ENCODE data around the gene CRACR2A.

CRACR2A gene

DNA sequence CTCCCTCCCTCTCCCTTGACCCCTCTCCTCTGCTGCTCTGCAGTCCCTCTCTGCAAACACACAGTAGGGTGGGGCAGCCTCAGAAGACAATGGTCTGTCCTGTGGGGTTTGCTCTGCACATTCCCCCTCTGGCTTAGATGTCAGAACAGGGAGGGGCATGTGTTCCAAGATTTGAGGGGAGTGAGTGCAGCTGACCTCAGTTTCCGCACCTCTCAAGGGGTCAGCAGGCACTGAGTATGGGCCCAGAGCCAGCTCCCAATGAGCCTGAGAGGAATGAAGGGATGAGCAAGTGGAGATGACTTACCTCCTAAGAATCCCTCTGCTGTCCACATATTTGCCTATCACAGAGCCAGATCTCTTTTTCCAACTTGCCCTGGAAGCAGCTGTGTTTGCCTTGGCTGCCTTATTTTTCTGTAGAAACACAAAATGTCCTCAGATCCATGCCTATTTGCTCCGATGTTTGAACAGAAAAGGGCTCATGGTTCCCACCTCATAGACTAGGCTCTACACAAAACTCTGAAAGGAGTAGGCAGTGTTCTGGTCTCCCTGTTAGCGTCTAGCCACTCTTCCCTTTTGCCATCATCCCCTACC lies 111.4 kb downstream of the CRACR2A start:
- DNase-seq: no peak

DNA sequence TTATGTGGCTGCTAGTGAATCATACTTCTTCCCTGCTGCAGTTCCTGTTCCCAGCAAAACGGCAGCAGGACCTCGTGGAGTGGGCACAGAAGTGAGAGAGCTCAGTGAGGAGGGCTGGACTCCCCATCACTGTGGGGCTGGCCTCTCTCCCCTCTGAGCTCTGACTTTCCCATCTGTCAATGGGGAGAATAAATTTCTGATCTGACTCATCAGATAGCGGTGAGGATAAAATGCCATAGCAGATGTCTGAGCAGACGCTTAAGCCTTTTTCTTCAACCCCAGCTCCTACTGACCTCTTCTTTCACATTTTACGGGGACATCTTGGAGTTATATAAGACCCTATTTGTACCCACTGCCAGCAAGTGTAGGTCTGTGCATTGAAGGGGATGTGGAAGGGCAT lies 116.6 kb downstream of the CRACR2A start:
- no peak for DNase-seq

DNA sequence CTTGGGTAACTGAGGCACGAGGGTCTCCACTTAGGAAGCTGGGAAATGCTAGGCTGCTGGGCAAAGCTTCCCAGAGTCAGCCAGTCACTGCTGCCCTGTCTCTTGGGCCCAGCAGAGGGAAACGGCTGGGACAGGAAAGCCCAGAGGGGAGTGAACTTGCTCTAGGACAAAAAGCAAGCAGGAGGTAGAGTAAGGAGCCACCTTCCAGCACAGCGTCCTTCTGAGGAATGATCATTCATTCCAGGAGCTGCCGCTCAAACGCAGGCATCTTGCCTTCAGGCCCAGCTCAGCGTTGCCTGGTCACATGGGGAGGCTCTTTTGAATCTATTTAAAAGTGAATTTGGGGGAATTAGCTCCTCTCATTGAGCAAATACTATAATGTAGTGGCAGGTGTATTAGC lies 118.6 kb downstream of the CRACR2A start:
- no peak for DNase-seq

DNA sequence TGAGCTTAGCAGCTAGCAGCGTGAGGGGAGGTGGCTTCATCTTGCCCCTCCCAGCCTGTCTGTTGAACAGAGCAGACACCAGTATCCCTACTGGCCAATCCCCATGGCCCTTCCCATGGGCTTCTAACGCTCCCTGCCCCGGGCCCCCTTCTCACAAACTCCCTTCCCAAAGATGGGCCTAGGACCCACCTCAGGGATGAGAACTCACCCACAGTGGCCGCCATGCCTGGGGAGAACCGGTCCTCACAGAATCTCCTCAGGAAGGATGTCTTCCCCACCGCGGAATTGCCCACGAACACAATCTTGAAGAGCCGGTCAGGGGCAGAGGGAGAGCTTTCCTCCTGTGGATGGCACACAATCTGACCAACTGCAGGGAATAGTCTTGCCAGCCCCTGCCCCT lies 119.5 kb downstream of the CRACR2A start:
- no peak for DNase-seq

DNA sequence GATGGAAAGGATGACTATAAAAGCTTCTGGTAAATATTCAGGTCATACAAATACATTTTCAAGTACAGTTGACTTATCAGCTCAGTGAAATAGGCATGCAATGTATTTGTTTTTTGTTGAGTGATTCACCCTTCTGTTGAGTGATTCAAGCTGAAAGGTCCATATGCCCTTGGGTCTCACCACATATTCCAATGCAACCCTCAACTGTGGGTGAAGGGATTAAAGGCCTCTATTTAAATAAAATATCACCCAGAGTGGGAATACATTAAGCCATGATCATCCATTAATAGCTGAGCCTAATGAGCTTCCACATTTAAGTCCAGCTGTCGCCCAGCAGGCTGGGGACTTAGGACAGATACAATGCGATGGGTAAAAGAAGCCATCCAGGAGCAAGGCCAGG lies 120.2 kb downstream of the CRACR2A start:
- no peak for DNase-seq

DNA sequence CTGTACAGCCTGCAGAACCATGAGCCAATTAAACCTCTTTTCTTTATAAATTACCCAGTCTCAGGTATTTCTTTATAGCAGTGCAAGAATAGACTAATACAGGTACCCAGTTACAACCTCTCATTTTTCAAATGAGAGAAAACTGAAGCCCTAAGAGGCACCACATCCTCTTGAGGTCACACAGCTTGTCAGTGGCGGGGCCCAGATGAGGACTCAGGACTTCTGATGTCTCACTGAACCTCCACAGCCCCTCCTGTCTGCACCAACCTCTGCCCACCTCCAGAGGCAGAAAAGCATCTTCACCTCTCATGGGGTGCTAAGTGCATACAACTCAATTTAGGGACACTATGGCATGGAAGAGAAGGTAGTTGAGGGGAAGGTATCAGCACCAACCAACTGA lies 120.7 kb downstream of the CRACR2A start:
- DNase-seq: no peak

DNA sequence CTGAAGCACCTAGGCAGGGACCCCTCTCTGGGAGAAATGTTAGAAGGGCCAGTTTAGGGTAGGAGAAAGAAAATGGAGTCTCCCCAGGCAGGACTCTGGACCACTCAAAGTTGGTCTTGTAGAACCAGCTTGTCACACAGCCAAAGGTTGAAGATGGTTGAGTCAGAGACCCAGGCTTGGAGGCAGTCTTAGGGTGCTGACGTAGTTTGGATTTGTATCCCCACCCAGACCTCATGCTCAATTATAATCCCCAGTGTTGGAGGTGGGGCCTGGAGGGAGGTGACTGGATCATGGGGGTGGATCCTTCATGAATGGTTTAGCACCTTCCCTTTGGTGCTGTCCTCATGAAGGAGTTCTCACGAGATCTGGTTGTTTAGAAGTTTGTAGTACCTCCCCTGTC lies 121.2 kb downstream of the CRACR2A start:
- no peak for DNase-seq

DNA sequence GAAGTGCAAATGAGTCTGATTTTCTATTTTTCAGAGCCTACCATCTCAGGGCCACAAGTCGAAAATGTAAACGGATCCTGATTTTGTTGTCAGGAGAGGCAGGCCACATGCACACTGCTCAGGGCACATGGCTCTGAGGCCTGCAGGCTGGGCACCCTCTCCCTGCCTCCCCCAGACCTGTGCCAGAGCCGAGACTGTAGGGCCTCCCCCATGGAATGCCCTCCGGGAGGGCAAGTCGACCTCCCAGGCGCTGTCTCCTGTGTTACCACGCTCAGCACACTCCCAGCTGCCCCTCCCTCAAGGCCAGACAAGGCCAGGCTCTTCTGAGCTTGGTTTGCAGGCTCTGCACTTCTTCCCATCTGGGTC lies 121.7 kb downstream of the CRACR2A start:
- no peak for DNase-seq

DNA sequence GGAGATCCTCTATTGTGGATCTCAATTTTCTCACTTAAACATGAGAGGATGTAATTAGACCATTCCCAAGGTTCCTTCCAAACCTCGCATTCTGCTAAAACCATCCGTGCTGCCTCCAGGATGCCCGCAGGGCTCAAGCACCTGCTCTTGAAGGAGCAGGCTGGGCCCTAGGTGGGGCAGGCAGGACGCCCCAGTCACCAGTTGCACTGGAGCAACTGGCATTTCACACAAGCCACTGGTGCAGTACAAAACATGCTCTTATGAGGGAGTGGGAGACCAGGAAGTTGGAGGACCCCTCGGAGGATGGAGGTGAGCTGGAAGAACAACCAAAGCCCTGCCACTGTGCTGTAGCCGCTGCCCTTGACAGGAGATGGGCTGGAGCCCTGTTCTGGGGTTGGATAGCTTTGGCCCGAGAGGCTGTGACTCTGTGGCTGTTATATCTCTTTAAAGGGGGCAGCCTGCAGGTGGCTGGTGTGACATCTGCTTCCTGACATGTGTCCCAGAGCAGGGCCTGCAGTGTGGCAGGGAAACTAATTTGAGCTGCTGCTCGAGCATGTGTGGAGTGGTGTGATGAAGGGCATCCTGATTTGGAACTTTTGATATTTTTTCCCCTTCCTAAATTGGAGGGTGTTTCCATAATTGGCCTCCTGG lies 122.2 kb downstream of the CRACR2A start:
- DNase-seq: no peak

DNA sequence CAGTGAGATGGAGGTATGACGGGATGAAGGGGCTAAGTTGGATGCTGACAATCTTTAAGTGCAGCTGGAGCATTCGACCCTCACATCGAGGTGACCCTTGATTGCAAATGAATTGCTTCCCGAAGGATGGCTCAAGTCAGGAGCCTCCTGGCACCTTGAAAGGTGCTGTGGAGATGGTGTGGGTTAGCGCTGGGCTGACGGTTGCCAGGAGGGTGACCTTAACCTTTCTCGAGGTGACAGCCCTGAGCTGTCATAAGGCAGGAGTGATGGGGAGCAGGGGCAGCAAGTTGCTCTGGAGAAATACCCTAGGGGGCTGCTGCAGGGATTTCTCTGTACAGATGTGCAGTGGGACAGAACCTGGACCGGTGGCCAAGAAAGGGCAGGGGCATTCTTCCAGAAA lies 122.8 kb downstream of the CRACR2A start:
- DNase-seq: no peak

DNA sequence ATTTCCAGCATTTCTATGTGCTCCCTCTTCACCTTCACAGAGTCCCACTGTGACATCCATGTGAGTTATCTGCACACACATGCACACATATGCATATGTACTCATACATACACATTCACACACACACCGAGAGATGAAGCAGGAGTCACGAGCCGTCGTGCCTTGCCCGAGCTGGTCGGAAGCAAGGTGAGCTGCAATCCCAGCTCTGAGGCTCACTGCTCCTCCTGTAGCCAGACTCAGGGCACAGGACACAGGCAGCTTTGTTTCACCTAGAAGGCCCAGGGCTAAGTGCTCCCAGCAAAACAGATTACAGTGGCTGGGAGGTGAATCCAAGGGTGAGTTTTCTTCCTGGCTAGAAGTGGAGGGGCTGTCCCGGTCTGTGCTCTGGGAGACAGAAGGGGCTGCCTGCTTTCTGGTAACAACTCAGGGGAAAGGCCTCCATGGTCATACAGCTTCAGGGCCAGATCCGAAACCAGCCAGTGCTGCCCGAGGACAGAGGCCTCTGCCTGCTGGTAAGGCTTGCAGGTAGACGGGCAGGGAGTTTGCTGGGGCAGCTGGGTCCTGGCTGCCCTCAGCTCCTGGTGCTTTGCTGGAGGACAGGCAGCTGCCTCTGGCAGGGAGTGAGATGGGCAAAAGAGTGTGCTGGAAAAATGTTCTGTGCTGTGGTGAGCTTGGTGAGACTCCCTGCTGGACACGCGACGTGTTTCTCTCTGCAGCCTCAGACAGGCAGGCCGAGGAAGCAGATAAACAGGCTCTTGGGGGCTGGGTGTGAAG lies 123.7 kb downstream of the CRACR2A start:
- no peak for DNase-seq

DNA sequence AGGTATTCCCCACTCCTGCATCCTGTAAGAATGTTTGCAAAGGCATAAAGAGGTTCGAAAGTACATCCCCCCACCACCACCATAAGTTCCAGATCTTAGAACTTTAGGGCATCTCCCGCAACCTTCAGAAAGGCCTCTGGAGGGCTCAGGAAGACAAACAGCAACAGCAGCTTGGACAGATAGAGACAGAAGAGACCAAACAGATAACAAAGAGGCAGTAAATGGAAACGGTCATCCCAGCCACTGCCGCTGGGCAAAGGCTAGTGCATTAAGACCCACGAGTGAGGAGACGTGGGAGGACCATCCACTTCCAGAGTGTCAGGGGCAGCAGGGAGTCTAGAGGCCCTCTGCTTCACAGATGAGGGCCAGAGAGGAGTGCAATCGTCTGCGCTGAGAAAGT lies 124.3 kb downstream of the CRACR2A start:
- DNase-seq: no peak

DNA sequence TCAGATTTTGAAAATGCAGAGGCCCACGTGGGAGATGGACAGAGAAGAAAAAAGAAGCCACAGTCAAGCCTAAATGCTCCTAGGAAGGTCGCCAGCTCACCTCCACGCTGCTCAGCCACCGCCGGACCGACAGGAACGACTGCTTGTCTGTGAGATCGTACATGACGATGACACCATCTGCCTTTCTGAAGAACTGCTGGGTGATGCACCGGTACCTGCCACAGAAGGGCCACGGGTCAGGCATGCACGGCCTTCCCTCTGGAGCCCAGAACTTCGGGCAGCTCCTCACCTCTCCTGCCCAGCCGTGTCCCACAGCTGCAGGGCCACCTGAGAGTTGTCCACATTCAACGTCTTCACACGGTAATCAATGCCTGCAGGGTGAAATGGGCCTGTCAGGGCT lies 125.6 kb downstream of the CRACR2A start:
- no peak for DNase-seq

DNA sequence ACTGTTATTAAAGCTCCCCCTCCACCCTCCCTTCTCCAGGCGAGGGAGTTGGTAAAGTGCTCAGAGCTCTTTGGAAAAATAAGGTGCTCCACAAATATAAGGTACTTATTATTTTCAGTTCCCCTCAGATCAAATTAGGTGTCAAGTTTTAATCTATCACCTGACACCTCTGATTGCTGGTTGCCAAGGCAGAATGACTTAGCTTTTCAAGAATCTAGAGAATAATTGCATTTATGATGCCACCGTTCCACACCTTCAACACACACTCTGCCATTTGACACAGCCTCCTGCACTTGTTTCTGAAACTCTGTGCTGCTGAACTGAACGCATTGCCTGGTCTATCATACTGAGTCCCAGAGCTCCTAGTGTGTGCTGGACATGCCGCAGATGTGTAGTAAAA lies 128.6 kb downstream of the CRACR2A start:
- no peak for DNase-seq

DNA sequence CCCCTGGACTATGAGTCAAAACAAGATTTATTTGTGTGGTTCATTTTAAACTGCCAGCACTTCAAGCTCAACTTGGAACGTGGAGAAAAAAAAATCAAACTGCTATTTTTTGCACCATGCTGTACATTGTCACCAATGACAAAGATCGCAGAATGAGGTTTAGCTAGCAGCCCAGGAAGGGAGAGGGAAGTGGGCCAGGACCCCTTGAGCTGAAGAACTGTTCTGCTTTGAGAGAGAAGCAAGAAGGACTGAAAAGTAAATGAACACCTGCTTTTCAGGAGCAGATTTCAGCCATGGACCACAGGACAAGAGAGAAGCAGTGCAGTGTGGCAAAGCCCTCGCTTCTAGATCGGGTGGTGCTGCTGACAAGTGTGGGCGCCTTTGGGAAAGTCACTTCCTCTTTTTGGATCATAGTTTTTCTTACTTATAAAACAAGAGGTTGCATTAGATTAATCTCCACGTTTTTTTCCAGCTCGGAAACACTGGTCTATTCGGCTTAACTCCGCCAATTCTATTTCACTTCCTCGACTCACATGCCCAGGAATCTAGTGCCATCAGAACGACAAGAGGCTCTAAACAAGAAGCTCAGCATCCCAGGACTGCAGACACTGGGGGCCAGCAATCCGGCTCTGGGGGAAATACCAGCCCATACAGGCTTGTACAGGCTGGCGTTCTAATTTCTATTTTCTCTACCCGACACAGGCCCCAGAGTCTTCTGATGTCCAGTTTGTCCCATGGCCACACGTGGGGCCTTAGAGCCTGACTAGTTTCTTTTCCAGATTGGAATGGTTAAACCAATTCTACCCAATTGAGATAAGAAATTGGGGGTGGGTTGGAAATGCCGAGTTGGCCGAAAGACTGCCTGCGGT lies 129.9 kb downstream of the CRACR2A start:
- DNase-seq: no peak

DNA sequence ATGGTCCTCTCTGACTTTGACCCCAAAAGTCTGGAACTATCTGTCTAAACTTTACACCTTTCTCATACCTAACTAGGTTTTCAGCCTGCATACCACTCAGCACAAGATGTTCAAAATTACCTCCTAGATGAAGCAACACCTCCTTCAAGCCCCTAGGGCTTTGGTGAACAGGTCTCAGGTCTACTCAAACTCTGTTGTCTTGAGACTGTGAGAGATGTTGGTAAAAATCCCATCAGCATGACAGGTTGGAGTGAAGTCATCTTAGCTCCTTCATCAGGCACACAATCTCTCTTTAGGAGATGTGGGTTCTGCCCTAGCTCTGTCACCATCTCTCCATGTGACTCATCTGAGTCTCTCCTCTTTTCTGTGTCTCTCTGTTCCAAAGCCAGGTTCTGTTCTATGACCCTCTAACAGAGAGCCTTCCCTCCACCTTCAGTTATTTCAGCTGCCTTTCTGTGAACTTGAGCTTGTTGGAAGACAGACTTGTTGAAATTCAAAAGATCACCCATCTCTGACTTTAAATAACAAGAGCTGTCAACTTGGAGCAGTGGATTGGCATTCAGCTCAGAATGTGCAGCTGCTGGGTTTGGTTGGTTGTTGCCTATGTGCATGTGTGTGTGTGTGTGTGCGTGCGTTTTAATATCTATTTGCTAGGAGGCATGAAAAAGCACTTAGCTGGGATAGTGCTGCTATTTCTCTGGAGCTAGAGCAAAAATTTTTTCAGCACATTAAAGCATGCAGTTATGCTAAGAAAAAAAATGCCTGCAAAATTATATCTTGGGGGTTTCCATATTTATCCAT lies 130.7 kb downstream of the CRACR2A start:
- no peak for DNase-seq

DNA sequence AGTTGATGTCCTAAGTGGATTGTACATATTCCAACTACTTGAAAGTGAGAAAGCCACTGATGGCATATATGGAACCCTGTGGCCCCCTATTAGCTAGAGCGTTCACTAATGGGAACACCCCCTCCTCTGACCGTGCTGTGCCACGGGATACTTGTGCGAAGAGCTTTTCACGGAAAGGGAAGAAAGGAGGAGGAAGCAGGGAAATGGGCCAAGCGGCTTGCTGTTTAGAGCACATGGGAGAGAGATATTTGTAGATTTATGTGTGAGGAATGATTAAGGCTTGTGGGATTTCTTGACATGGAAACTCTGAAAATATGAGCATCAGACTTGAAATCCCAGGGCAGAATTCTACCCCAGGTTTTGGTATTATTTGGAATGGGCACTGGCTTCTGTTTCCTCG lies 132.1 kb downstream of the CRACR2A start:
- DNase-seq: no peak

DNA sequence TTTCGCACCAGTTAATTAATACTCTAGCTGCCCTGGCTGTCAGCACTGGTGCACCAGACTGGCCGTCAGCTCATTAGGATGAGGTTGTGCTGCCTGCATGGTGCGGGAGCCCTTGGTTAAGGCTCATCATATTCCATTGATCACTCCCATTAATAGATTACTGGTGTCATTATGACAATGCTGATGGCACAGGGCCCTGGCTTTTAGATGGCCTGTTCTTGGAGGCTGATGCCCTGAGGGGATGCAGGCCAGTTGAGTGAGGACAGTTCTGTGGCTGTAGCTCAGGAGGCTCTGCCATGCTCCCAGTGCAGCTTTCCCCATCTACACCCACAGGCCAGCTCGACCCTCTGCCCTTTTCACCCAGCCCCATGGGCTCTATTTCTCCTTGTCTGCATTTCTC lies 135.3 kb downstream of the CRACR2A start:
- no peak for DNase-seq

DNA sequence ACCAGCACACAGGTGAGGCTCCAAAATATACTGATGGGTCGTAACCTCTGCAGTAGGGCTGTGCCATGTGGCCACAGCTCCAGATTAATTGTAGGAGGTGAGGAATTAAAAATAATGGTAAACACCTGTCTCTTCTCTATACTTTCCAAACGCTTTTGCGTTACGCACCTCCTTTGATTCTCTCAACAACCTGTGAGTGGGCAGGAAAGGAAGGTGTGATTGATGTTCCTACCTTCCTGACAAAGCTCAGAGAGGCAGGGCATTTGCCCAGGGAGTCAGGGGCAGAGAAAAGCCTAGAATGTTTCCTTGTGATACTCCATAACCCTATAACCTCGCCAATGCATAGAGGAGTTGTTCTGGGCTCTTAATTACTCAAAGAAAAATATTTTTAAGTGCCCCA lies 137.0 kb downstream of the CRACR2A start:
- no peak for DNase-seq

DNA sequence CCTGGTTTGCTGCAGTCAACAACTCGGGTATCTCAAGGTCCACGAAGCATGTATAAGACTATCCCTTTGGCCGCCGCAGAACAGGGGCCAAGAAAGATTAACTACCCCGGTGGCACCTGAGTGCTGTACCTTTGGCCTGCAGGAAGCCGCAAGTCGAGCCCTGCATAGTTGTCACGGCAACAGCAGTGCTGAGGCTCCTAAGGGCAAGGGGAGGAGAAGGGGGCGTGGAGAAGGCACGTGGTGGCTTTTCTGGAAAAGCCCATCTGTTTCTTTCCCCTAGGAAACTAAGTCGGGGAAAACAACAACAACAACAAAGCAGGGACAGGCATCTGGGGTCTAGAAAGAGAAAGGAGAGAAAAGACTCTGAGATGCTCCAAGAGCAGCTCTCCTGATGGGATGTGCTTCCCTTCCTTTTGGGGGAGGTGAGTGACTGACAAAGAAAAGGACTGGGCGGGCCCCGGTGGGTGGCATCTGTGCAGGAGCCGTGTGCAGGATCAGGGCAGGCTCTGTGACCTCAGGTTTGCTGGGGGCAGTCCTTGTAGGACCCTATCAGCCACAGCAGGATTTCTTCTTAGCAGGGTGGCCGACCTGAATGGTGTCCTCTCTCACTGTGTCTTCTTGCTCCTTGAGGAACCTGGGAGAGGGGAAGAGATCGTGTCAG lies 138.0 kb downstream of the CRACR2A start:
- no peak for DNase-seq

DNA sequence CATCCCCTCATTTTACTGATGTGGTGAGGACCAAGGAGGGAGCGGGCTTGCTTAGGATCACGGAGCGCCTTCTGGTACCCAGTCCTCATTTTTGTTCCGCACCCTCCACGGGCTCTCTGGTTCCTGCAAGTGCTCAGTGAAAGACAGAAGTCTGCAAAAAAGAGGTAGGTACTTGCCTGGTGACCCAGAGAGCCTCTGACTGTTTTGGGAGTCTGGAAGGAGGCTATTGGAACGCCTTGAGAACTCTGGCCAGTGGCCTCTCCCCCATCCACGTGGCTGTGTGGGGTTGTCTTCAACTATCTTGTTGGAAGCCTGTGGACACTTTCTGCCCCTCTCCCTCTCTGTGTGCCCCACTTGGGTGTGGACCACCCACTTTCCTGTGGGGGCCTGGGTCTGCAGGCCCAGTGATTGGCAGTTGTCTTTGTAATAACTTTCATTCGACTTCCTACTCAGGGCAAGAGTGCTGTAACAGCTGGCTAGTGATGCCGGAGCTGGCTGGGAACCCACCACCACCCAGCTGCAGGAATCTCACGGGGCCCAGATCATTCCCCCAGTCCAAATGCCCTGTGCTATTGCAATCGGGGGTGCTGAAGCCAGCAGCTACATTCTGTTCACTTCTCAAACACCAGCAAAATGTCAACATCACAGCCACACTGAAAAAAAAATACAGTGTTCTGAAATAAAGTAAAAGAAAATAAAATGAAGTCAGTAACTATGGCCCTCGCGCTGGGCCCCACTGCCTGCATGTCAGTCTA lies 139.1 kb downstream of the CRACR2A start:
- DNase-seq: no peak
